HUDEP-2 (cell line): ENCODE data around the gene IGFL2.
A peak's percentile ranks its signal among the peaks of the same experiment; 100 is the strongest.
"Not testable (repeated sequence)": the region's sequence is repeated elsewhere in the genome, so short reads cannot be mapped to it uniquely, and the experiment has no call there.

Experiments
- DNase-seq, 76 experiments: peaks; one replicate each; lab custom pipeline; 2025; ENCODE audit not compliant: unreplicated experiment in 76 of 76; lab: John Stamatoyannopoulos, UW

The IGFL2 gene

DNA sequence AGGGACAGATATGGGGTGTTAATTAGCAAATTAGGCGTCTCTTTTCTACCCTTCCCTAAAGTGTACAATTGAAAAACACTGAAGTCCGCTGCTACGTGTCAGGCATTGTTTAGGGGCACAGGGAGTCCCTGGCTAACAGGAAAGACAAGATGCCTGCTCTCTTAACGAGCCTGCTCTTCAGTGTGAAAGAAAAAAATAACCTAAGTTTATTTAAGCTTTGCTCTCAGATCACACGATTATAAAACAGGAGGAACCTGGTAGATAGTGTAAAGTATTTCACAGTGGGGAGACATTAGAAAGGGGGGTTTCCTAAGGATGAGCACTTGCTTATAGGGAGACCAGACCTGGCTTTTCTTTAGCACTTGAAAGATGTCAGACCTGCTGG, 38.7 kb downstream of the IGFL2 start:
- DNase-seq: no peak

DNA sequence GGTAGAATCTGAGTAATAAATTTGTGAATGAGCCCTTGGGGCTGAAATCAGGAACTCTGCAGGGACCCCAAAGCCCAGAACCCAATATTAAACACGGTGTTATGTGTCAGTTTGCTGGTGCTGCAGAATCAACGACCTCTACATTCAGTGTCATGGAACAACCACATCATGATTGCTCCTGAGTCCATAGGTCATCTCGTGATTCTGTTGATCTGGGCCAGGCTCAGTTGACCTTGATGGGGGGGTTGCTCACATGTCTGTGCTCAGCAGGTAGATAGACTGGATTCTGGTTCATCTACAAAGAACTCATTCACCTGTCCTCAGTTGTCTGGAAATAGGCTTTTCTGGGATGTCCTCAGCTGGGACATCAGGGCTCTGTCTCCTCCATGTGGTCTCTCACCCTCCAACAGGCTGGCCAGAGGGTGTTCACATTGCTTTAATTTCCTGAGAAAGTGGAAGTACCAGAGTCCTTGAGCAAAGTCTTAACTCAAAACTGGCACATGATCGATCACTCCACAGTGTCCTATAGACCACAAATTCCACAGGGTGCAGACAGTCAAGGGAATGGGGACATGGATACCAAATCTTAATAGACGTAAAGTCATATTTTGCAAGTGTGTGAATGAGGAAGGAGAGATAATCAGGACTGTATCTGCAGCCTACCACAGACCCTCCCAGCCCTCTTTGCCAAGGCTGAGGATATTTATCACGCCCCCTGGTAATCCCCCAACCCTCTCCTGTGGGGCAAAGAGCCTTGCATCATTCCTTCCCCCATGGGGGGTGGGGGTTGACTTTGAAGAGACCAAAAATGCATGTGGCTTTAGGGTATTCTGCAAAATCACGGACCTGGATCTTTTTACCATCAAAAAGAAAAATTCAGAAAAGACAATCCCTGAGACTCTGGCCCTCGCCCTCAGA, 42.2 kb downstream of the IGFL2 start:
- DNase-seq: no peak

DNA sequence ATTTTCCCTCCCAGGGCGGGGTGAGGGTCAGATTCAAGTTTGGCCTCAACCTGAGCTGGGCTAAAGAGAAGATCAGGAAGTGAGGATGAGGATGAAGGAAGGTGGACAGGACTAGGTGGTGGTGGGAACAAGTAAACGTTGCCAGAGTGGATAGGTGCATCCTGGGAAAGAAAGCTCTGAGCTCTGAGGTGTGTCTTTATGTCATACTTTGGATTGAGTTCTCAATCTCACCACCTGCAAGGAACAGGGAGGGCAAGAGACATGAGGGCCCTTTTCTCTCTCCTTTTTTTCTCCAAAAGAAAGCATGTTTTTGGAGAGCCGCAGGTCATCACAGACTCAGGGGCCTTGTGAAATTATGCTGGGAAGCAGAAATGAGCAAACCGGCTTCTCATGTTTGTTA, 43.3 kb downstream of the IGFL2 start:
- no peak for DNase-seq

DNA sequence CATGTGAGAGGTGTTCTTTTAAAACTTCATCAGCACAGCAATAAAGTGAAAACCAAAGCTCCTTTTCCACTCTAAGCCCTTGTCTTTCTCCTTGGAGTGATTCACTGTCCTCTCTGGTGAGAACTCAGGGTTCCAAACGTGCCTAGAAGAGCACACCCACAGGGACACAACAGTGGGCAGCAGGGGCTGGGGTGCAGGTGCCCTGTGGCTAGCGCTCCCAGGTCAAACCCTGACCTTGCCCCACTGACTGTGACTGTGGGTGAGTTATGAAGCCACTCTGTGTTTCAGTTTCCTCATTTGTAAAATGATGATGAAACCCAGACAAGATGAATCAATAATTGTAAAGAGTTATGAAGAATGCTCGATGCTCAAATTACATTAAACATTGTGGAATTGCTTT, 43.9 kb downstream of the IGFL2 start:
- no peak for DNase-seq

DNA sequence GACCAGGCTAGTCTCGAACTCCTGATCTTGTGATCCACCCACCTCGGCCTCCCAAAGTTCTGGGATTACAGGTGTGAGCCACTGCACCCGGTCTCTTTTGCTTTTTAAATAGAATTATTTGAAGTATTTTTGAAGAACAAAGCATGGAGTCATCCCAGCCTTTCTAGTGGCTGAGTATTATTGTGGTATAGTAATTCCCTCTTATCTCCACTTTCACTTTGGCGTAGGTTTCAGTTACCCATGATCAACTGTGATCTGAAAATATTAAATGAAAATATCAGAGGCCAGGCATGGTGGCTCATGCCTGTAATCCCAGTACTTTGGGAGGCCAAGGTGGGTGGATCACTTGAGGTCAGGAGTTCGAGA, 44.6 kb downstream of the IGFL2 start:
- DNase-seq: not testable (repeated sequence)

DNA sequence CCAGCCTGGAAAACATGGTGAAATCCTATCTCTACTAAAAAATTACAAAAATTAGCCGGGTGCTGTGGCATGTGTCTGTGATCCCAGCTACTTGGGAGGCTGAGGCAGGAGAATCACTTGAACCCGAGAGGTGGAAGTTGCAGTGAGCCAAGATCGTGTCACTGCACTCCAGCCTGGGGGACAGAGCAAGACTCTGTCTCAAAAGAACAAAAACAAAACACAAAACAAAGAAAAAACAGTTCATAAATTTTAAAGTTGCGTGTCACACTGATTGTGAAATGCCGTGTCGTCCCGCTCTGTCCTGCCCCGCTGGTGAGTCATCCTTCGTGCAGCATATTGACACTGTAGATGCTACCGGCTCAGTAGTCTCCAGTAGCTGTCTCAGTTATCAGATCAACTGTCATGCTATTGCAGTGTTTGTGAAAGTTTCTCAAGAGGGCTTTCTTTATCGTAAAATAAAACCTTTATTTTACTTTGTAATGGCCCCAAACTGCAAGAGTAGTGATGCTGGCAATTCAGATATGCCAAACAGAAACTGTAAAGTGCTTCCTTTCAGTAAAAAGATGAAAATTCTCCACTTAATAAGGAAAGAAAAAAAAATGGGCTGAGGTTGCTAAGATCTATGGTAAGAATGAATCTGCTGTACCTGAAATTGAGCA, 45.1 kb downstream of the IGFL2 start:
- peak in 70 of 76 experiments; percentile 9 to 86 (median 65) for DNase-seq

DNA sequence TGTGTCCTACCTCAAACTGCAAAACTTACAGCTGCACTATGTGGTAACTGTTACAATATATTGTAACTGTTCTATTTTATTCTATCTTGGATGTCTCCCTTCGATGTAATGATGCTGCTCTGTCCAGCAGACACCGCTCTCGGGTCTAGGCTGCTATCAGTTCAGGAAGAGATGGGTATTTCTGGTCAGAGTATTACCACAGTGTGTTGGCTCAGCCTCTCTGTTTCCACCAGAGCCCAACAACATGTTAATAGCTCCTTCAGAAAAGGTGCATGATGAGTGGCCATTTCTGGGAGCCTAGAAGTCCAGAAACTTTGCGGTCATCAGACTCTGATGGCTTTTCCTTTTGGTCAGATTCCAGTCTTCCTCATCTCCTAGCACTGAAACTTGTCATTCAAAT, 45.6 kb downstream of the IGFL2 start:
- peak in 7 of 76 experiments; percentile 5 to 29 (median 26) for DNase-seq

DNA sequence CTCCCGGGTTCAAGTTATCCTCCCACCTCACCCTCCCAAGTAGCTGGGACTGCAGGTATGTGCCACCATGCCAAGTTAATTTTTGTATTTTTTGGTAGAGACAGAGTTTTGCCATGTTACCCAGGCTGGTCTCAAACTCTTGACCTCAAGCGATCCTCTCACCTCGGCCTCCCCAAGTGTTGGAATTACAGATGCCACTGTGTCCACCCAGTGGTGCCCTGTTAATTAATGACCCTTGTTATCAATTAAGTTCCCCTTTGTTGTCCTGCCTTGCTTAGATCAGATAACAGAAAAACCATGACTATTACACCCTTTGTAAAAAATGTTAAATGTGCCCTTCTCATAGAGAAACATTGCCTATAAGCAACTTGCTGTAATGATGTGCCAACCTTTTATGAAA, 47.1 kb downstream of the IGFL2 start:
- no peak for DNase-seq

DNA sequence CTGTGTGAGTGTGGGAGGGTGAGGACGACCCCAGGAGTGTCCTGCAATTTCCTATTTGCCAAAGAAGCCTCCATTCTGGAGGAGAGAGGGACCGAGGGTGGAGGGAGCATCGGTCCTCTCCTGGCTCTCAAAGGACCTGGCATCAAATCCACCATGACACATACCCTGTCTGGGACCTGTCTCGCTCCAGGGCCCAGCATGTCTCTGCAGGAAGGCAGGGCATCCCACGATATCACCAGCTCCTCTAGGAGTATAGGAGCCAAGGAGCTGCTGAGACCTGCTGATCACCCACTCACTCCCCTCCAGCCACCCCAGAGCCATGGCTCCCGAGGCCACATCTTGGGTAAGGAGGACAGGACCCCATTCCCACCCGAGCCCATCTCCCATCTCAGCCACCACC, 47.9 kb downstream of the IGFL2 start:
- DNase-seq: not testable (repeated sequence)

DNA sequence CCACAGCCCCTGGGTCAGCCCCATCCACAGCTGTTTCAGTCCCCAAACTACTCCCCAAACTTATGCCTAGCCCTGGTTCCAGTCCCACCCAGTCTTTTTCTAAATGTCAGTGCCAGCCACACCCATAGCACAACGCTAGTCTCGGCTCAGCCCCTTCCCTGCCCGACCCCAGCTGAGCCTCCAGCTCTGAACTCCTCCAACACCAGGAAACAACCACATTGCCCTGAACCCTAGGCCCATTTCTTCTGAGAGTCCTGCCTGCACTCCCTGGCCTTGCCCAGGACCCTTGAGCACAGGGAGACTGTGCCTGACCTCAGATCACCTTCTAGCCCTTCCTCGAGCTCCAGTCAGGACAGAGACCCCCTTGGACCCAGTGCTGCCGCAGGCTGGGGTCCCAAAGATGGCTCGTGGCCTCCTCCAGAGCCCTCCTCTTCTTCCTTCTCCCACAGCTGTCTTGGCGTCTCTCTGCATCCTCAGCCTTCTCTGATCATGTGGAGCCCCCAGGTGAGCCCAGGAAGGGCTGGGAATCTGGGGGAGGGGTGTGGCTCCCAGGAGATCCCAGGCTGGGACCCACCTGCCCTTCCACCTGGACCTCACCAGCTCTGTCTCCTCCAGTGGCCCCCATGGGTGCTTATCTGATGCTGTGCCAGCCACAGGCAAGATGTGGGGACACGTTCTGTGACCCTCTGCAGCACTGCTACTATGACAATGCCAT, 48.5 kb downstream of the IGFL2 start:
- no peak for DNase-seq

DNA sequence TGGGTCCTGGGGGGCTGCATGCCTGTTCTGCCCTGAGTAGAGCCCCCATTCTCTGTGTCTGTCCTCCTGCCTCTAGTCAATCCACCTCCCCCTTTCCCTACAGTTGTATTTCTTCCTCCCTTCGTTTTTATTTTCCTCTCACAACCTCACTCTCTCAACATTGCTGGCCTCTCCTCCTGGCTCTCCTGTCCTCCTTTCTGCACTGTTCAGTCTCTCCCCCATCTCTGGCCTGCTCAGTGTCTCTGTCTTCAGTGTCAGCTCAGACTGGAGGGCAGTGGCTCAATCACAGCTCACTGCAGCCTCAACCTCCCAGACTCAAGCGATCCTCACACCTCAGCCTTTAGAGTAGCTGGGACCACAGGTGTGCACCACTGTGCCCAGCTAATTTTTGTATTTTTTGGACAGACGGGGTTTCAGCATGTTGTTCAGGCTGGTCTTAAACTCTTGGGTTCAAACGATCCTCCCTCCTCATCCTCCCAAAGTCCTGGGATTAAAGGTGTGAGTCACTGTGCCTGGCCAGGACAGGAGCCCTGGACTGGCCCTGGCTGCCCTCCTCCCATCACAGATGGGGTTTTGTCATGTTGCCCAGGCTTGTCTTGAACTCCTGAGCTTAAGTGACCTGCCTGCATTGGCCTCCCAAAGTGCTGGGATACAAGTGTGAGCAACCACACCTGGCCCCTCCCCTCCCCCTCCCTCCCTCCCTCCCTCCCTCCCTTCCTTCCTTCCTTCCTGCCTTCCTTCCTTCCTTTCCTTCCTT, 49.5 kb downstream of the IGFL2 start:
- DNase-seq: no peak

DNA sequence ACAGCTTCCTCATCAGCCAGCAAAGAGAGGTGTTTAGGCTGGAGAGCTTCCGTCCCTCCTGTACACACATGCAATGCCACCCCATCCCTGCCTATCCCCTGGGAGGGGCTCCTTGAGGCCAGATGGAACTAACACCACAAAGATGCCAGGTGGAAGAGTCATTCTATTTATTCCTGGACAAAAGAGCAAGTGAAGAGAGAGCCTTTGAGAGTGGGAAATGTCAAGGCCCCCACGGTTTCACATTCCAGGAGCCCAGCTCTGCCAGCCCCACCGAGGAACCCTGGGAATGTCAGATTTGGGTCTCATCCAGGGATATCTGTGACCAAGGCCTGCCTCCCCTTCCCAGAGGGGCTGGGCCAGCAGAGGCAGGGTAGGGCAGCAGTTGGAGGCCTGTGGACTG, 50.7 kb downstream of the IGFL2 start:
- no peak for DNase-seq

DNA sequence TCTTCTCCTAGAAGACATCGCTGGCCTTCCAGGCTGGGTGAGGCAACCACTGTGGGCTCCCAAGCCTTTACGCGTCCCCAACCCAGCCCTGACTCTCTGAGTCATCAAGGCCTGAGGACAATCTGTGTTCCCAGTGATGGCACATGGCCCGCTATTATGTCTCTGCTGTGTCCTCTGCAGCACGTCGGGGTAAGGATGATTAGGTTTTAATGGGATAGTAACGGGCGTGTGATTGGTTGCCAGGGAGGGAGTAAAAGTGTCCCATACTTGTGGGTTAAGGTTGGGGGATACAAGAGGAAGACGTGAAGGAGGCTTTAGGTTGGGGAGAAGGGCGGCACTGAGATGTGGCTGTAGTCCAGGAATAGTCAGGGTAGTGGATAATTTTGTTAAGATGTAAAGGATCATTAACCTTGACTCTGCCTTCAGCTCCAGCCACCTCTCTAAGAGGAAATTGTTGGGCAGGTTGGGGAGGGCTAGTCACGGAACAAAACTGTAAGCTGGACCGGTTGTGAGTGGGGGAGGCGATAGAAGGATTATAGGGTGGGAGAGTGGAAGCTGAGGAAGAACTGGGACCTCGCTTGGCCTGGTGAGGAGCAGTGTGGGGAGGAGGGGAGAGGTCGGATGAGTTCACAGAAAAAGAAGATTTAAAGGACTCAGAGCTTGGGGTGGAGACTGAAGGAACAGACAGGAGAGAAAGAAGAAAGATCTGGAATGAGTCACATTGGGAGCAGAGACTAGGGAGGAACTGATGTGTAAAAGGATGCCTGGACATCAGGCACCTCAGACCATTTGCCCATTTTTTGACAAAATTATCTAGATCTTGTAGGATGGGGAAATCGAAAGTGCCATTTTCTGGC, 53.6 kb downstream of the IGFL2 start:
- peak in 2 of 76 experiments; percentile 8 to 22 for DNase-seq

DNA sequence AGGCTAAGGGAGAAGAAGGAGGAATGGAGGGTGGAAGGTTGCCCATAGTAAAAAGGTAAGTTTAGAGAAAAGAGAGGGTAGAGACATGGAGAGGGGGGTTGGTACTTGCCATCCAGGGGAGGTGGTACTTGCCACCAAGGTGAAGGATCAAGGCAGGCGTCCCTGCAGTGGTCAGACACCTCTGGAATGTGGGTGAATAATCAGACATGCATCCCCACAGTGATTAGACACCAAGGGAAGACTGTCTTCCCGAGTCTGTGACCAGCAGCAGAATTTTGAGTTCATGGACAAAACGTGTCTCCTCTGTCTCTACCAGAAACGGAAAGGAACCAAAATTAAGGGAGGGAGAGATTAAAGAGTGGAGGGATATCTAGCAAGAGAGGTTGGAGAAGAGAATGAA, 54.4 kb downstream of the IGFL2 start:
- DNase-seq: no peak

DNA sequence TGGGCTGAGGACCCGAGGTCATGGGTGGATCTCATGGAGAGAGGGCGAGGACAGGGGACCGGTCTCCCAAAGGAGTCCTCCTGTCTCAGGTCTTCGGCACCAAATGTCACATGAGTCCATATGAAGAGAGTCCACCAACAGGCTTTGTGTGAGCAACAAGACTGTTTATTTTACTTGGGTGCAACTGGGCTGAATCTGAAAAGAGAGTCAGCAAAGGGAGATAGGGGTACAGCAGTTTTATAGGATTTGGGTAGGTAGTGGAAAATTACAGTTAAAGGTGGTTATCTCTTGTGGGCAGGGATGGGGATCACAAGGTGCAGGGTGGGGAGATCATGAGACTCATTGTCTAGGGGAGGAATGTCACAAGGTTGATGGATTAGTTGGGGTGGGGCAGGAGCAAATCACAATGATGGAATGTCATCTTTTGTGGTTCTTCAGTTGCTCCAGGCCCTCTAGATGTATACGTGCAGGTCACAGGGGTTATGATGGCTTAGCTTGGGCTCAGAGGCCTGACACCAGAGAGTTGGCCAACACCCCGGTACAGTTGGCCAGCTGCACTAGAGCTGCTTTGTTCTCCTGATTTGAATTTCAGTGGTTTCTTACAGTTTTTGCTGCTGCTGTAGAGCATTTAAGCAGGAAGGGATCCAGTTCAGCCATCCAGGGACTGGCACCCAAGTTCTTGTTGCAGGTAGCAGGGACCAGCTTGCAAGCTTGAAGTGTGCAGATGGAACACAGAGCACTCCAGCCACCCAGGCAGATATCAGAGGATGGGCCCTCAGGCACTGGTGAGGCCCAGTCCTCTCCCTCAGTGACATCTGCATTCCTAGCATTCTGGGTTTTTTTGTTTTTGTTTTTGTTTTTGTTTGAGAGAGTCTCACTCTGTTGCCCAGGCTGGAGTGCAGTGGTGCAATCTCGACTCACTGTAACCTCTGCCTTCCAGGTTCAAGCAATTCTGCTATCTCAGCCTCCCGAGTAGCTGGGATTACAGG, 55.1 kb downstream of the IGFL2 start:
- peak in 7 of 76 experiments; percentile 10 to 29 (median 17) for DNase-seq

DNA sequence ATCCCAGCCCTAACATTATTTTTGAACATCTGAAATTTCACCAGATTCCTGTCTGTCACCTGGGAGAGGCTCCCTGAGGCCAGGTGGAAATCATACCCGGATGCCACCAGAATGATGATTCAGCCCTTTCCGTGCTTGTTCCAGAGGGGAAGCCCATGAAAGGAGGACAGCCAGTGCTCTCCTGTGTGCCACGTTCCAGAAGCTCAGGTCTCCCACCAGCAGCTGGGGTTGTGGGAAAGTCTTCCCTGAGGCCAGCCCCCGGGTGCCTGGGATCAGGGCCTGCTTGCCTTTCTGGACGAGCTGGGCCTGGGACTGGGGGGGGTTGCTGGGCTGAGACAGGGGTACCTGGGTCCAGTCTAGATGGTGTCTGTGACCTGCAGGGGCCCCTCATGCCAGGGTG, 56.0 kb downstream of the IGFL2 start:
- DNase-seq: no peak

DNA sequence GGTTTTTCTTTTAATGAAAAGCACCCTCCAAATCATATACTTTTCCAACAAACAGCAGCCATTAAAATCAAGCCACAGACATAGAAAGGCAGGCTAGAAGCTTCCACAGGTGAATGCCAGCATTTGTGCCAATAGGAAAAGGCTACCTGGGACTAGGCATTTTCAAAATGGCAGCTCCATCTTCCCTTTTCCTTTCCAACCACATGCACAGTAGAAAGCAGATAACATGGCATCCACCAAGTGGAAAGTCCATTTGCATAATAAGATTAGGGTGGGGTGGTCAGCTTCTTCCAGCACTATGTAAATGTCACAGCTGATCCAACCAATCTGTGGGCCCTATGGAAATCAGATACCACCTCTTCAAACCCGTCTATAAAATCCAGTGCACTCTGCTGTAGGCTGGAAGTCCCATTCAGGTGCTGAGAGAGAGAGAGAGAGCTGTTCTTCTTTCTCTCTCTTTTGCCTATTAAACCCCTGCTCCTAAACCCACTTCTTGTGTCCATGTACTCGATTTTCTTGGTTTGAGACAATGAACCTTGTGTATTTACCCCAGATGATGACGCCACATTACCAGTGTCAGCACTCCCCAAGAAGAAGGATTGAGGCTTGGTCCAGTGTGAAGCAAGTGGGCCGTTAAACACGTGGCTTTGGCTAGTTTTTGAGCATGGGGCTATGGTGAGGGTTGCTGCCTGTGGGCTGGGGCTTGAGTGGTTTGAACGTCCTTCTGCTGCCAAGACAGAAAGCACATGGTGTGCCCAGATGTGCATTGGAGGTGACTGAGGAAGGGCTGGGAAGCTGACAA, 57.3 kb downstream of the IGFL2 start:
- DNase-seq: peak in 1 of 76 experiments; percentile 13

DNA sequence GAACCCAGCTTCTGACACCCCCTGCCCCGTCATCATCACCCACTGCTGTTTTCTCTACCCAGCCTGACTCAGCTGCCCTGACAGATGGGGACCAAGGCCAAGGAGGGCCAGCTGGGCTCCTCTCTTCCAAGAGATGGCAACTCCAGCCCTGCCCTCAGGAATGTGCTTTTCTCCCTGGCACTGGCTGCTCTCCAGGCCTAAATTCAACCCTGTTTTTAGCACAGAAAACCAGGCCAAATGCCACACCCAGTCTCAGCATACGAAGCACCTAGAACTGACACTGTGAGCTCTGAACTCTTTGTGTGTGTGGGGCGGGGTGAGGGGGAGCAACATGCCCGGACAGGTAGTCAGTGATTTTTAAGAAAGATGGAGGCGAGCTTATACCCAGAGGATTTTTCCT, 58.1 kb downstream of the IGFL2 start:
- DNase-seq: no peak
